ENCODE measurements around the gene TREX2. TPM values are rescaled to one million over a fixed set of nuclear protein-coding genes. Genes with fewer than 3 reads are reported as not detected.

Gene TREX2
- total and polyA plus RNA-seq, 2 of the 4 experiments (the other 2 are of a cell fraction), result 0.36 to 0.84 TPM

DNA sequence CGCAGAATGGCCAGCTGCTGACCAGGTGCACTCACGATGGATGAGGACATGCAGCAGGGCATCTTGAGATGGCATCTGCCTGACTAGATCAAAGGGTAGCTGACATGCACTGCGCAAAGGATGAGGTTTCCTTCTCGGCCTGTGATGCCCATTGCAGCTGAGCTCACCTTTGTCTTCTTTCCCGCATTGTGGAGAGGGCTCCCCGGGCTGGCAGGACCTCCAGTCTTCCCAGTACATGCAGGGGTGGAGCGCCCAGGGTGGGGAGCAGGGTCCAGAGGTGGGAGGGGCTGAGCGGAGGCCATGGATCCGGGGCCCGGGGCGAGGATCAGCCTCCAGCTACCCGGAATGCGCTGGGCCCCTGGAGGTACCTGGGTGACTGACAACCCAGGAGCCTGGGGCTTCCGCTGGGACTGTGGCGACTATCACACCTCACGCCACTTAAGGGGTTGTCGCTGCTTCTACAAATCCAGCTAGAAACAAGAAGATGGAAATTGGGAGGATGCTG is 12.0 kb downstream of the TREX2 start:
- intact Hi-C loops (cut with micrococcal nuclease), result no loop called here
- CTCF ChIA-PET, result no interaction called here
- in situ Hi-C loops (cut with MboI; ENCODE audit: low sequenced_read_pairs), result no loop called here
- no TSS peak for BruUV-seq (replicated peaks)
- H3K14ac ChIP-seq (replicated peaks; ENCODE audit: low read depth, low read length), result no peak overlapping the region
- H3K4me2 ChIP-seq (ENCODE audit: low read depth, low read length), result no peak overlapping the region
- peaks cover 12% of the 10 kb centered on the region for H3K9me3 ChIP-seq (ENCODE audit: control insufficient read depth, insufficient read depth, low read length)
- no peak overlapping the region for H3K56ac ChIP-seq (ENCODE audit: extremely low read depth, insufficient read depth, low read length)
- H2BK5ac ChIP-seq (ENCODE audit: low read depth, low read length, poor library complexity, severe bottlenecking), result no peak overlapping the region
- dilution Hi-C loops (cut with HindIII; ENCODE audit: low sequenced_read_pairs, unreplicated experiment), result no loop called here
- no peak overlapping the region for H2AK9ac ChIP-seq (replicated peaks; ENCODE audit: low read depth, low read length, poor library complexity)
- H4K20me1 ChIP-seq (ENCODE audit: insufficient read depth, low read length), result no peaks in the 10 kb centered on the region
- no peak overlapping the region for H3K4me3 ChIP-seq (ENCODE audit: insufficient read depth, low read depth, low read length)
- H2AK5ac ChIP-seq (ENCODE audit: low read depth, low read length), result no peak overlapping the region
- no peak overlapping the region for H4K5ac ChIP-seq (ENCODE audit: low read depth, low read length)
- ATAC-seq (ENCODE audit: low read depth) (no peak), DNase-seq (no peak)
- H3K18ac ChIP-seq (ENCODE audit: low read depth, low read length), result no peak overlapping the region
- no peaks in the 10 kb centered on the region for H3K36me3 ChIP-seq (ENCODE audit: control insufficient read depth, insufficient read depth, low read length)
- no peak overlapping the region for H2BK15ac ChIP-seq (ENCODE audit: low read depth, low read length)
- H2BK120ac ChIP-seq (ENCODE audit: low read depth, low read length), result no peak overlapping the region
- H3K9ac ChIP-seq (ENCODE audit: low read depth, low read length), result no peak overlapping the region
- H3K4ac ChIP-seq (ENCODE audit: low read depth, low read length), result no peak overlapping the region
- no peak overlapping the region for H2AFZ ChIP-seq (replicated peaks; ENCODE audit: low read length, poor library complexity)
- no peak overlapping the region for H4K8ac ChIP-seq (ENCODE audit: low read depth in 2 of 2, low read length in 2 of 2)
- no peak overlapping the region for H3K23ac ChIP-seq (ENCODE audit: low read depth, low read length)
- H3K27ac ChIP-seq (ENCODE audit: insufficient read depth, low read length), result no peak overlapping the region
- peaks cover 7% of the 10 kb centered on the region; the same call in 1 of the 2 replicates for H3K27me3 ChIP-seq (ENCODE audit: control insufficient read depth, insufficient read depth, low read length)
- H4K91ac ChIP-seq (ENCODE audit: insufficient read depth, low read depth, low read length), result no peak overlapping the region
- no peaks in the 10 kb centered on the region for H3K79me1 ChIP-seq (ENCODE audit: low read depth in 1 of 2, low read length in 2 of 2)
- no peaks in the 10 kb centered on the region for H3K4me1 ChIP-seq (ENCODE audit: control insufficient read depth, insufficient read depth, low read length)
- no peak overlapping the region for H2BK20ac ChIP-seq (ENCODE audit: low read depth, low read length)
- WGBS, 2 experiments (ENCODE audit: extremely low coverage in 2 of 2, insufficient read length in 1 of 2), result 100% methylated on average over 1 of the region's 17 CpGs; no CpG with 5 or more reads in 1 of the 2 experiments
- POLR2A ChIA-PET (ENCODE audit: unreplicated experiment), result no interaction called here
- no peaks in the 10 kb centered on the region for H3K9me1 ChIP-seq (ENCODE audit: insufficient read depth, low read length)
- TF ChIP-seq NFE2L2 (IDR thresholded peaks at IDR 0.05; ENCODE audit: low read depth, low read length) (no peak), RAD21 (IDR thresholded peaks at IDR 0.05; ENCODE audit: low read length) (no peak), CEBPB (IDR thresholded peaks at IDR 0.05; ENCODE audit: low read depth, low read length) (no peak), MAFK (IDR thresholded peaks at IDR 0.05; ENCODE audit: low read depth, low read length) (no peak)
- TF ChIP-seq, protein P1, sequence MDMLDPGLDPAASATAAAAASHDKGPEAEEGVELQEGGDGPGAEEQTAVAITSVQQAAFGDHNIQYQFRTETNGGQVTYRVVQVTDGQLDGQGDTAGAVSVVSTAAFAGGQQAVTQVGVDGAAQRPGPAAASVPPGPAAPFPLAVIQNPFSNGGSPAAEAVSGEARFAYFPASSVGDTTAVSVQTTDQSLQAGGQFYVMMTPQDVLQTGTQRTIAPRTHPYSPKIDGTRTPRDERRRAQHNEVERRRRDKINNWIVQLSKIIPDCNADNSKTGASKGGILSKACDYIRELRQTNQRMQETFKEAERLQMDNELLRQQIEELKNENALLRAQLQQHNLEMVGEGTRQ (IDR thresholded peaks at IDR 0.05; ENCODE audit: low read depth, low read length), result no peak

Measured in IMR-90 (cell line).